SW 1271 (cell line): ENCODE data around the gene ST3GAL3.

Experiments
- DNase-seq, 2 experiments: peaks; one replicate each; lab custom pipeline; 2025; lab: John Stamatoyannopoulos, UW

Gene ST3GAL3

GRCh38 chr1:43980255-43981134 is 273.2 kb downstream of the ST3GAL3 start:
- no peak for DNase-seq
